Gastroesophageal sphincter (tissue), 4 donors: ENCODE measurements around the gene MAGEB5. TPM values are rescaled to one million over a fixed set of nuclear protein-coding genes. Genes with fewer than 3 reads are reported as not detected.

ENCODE experiments used
- ATAC-seq: fragments of 150-250 bp; one replicate; pipeline ENCODE4 v1.9.1; 2016; ENCODE audit warnings: mild to moderate bottlenecking, moderate library complexity
- H3K27ac ChIP-seq, 4 donors: fragments of 200-600 bp; sonication (generic) in 3 of 4; 1 replicate in 3 of 4; 2 replicates in 1 of 4; pipeline ENCODE4 v1.5.1; 2016 to 2019
- H3K27me3 ChIP-seq: fragments of 200-600 bp; sonication (generic); one replicate; pipeline ENCODE4 v1.5.1; 2019
- H3K36me3 ChIP-seq, 2 donors: fragments of 200-600 bp; sonication (generic); one replicate each; pipeline ENCODE4 v1.5.1; 2019; ENCODE audit warnings: control low read depth in 1 of 2
- H3K4me1 ChIP-seq, 3 donors: fragments of 200-600 bp; sonication (generic); 1 replicate in 2 of 3; 2 replicates in 1 of 3; pipeline ENCODE4 v1.5.1; 2016 to 2019; ENCODE audit warnings: control low read depth in 2 of 3
- H3K4me3 ChIP-seq, 2 donors: fragments of 200-600 bp; sonication (generic); one replicate each; pipeline ENCODE4 v1.5.1; 2019; ENCODE audit warnings: mild to moderate bottlenecking in 1 of 2, moderate library complexity in 1 of 2
- H3K9me3 ChIP-seq, 3 donors: fragments of 200-600 bp; sonication (generic); one replicate each; pipeline ENCODE4 v1.5.1; 2017 to 2019; ENCODE audit warnings: control low read depth in 2 of 3
- EP300 ChIP-seq: sonication (generic); formaldehyde crosslinking; IDR thresholded peaks from one replicate; pipeline ENCODE4 v1.6.1; 2017; ENCODE audit warnings: antibody characterized with exemption, mild to moderate bottlenecking
- POLR2A ChIP-seq, 2 donors: fragments of 450-650 bp; IDR thresholded peaks; one replicate each; pipeline ENCODE4 v1.6.1; 2017; ENCODE audit warnings: antibody characterized with exemption in 2 of 2, mild to moderate bottlenecking in 2 of 2, moderate library complexity in 1 of 2
- POLR2AphosphoS5 ChIP-seq: sonication (generic); formaldehyde crosslinking; IDR thresholded peaks from one replicate; pipeline ENCODE4 v1.6.1; 2017; ENCODE audit warnings: antibody characterized with exemption
- WGBS, 2 donors: methylation state at CpG; one replicate each; pipeline ENCODE4 v1.1.5; 2018; ENCODE audit warnings: low coverage in 1 of 2; 5-methylcytosine and 5-hydroxymethylcytosine counted together
- total RNA-seq, 4 donors: library from RNA; depleted of rRNA; stranded (reverse); fragments of >200 nt; gene quantifications; one replicate each; pipeline ENCODE4 v1.1.0, GENCODE V29; 2016
- TF ChIP-seq, protein P1 (sequence below), 4 experiments: fragments of 200-600 bp in 2 of 4; fragments of 450-650 bp in 2 of 4; sonication (generic) in 1 of 4; IDR thresholded peaks; one replicate each; pipeline ENCODE4 v1.5.1; 2017 to 2019; ENCODE audit warnings: antibody characterized with exemption in 4 of 4, mild to moderate bottlenecking in 2 of 4, moderate library complexity in 2 of 4

Gene MAGEB5
- total RNA-seq, 4 donors from 2014 or later, result not detected

DNA sequence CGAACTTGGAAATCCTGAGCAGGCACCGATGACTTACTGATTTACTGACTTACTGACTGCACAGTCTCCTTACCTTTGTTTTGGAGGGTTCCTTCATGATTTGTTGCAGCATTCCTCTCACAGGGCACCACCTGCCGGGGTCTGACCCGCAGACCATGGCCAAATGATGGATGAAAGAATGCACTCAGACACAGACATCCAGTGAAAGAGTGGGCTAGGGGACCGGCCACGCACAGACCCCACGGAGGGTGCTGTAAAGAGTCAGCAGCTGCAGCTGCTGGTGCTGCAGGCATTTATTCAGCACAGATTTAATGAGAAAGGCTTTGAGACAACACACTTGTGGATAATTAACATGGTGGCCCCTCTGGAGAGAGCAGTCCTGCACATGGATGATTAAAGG, 3.4 kb downstream of the MAGEB5 start:
- ATAC-seq, result no peak
- WGBS, 2 donors, result 45 to 60% methylated on average over 1 to 2 of the region's 7 CpGs
- H3K36me3 ChIP-seq, result no peaks in the 10 kb centered on the region
- TF ChIP-seq POLR2A (IDR thresholded peaks at IDR 0.05) (no peak), POLR2AphosphoS5 (no peak), EP300 (no peak)
- TF ChIP-seq, protein P1, sequence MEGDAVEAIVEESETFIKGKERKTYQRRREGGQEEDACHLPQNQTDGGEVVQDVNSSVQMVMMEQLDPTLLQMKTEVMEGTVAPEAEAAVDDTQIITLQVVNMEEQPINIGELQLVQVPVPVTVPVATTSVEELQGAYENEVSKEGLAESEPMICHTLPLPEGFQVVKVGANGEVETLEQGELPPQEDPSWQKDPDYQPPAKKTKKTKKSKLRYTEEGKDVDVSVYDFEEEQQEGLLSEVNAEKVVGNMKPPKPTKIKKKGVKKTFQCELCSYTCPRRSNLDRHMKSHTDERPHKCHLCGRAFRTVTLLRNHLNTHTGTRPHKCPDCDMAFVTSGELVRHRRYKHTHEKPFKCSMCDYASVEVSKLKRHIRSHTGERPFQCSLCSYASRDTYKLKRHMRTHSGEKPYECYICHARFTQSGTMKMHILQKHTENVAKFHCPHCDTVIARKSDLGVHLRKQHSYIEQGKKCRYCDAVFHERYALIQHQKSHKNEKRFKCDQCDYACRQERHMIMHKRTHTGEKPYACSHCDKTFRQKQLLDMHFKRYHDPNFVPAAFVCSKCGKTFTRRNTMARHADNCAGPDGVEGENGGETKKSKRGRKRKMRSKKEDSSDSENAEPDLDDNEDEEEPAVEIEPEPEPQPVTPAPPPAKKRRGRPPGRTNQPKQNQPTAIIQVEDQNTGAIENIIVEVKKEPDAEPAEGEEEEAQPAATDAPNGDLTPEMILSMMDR (IDR thresholded peaks at IDR 0.05), result no peak
- no peak overlapping the region for H3K4me3 ChIP-seq
- H3K9me3 ChIP-seq, result no peaks in the 10 kb centered on the region
- no peak overlapping the region for H3K27ac ChIP-seq
- no peaks in the 10 kb centered on the region for H3K27me3 ChIP-seq
- H3K4me1 ChIP-seq, result no peaks in the 10 kb centered on the region

DNA sequence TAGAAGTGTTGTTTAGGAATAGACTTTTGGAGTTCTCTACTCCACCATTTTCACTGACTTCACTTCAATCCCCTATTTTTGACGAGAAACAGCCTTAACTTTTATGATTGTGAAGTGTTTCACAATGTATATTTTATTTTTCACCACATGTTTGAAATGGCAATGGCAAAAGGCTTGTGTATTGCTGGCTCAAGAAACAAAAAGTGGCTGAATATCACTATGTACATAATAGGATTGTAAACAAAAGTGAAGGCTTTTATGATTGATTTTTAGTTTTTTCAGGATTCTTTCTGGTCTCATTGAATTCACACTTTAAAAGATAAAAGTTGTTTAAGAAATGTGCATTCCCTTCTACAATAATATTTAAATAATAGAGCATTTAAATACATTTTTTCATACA, 18.2 kb downstream of the MAGEB5 start:
- WGBS, 2 donors, result 40 to 43% methylated on average over 1 of the region's 1 CpG
- no peak for ATAC-seq

GRCh38 chrX:26253526-26253925, 37.6 kb downstream of the MAGEB5 start:
- no peak for ATAC-seq
- Histone ChIP-seq H3K4me3 (no peak overlapping the region), H3K27ac (no peak overlapping the region), H3K4me1 (no peaks in the 10 kb centered on the region), H3K9me3 (no peaks in the 10 kb centered on the region), H3K27me3 (no peaks in the 10 kb centered on the region), H3K36me3 (no peaks in the 10 kb centered on the region)
- TF ChIP-seq POLR2AphosphoS5, result no peak
- TF ChIP-seq POLR2A (IDR thresholded peaks at IDR 0.05), result no peak
- no peak for TF ChIP-seq EP300
- WGBS, 2 donors, result 59 to 69% methylated on average over 3 of the region's 3 CpGs

More for the DNA sequence above, 18.2 kb downstream of the MAGEB5 start:
- Histone ChIP-seq H3K9me3 (no peaks in the 10 kb centered on the region), H3K36me3 (no peaks in the 10 kb centered on the region), H3K4me3 (no peak overlapping the region), H3K4me1 (no peaks in the 10 kb centered on the region), H3K27me3 (no peaks in the 10 kb centered on the region), H3K27ac (no peak overlapping the region)
- TF ChIP-seq POLR2AphosphoS5, result no peak
- TF ChIP-seq EP300, result no peak
- TF ChIP-seq POLR2A (IDR thresholded peaks at IDR 0.05), result no peak
- TF ChIP-seq, protein P1 (IDR thresholded peaks at IDR 0.05), result no peak

DNA sequence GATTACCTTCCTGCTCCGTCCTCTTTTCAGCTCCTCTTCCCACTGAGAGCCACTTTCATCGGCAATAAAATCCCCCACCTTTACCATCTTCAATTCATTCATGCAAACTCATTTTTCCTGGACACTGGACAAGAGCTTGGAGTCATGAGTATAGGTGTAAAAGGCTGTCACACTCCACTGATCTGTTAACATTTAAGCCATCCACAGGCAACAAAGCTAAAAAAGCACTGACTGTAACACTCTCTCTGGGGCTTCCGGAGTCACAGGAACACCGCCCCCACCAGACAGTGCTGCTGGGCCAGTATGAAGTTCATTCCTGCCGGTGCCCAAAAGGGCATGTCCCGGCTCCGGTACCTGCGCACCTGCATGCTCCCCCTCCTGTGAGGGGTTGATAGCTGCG, 38.5 kb downstream of the MAGEB5 start:
- no peak for ATAC-seq
- no peaks in the 10 kb centered on the region for H3K9me3 ChIP-seq
- WGBS, 2 donors, result 67 to 73% methylated on average over 2 of the region's 9 CpGs

GRCh38 chrX:26262121-26262523, 46.2 kb downstream of the MAGEB5 start:
- Histone ChIP-seq H3K36me3 (no peaks in the 10 kb centered on the region), H3K27ac (no peak overlapping the region), H3K27me3 (no peaks in the 10 kb centered on the region), H3K9me3 (no peaks in the 10 kb centered on the region), H3K4me3 (no peak overlapping the region), H3K4me1 (no peaks in the 10 kb centered on the region)
- ATAC-seq, result no peak
- TF ChIP-seq POLR2A (IDR thresholded peaks at IDR 0.05), result no peak
- no peak for TF ChIP-seq POLR2AphosphoS5
- TF ChIP-seq EP300, result no peak
- TF ChIP-seq, protein P1 (IDR thresholded peaks at IDR 0.05), result no peak
- WGBS, 2 donors, result 56% methylated on average over 1 of the region's 5 CpGs; no CpG with 5 or more reads in 1 of the 2 donors

More for the DNA sequence above, 38.5 kb downstream of the MAGEB5 start:
- Histone ChIP-seq H3K27ac (no peak overlapping the region), H3K4me1 (no peaks in the 10 kb centered on the region), H3K27me3 (no peaks in the 10 kb centered on the region), H3K4me3 (no peak overlapping the region), H3K36me3 (no peaks in the 10 kb centered on the region)
- TF ChIP-seq EP300, result no peak
- TF ChIP-seq, protein P1 (IDR thresholded peaks at IDR 0.05), result no peak
- no peak for TF ChIP-seq POLR2AphosphoS5
- no peak for TF ChIP-seq POLR2A (IDR thresholded peaks at IDR 0.05)

Other genes with a start within 250 kb of the MAGEB5 start
- not detected for gene MAGEB18, start 77.8 kb upstream of the MAGEB5 start, total RNA-seq
- not detected for gene MAGEB6B, start 55.6 kb upstream of the MAGEB5 start, total RNA-seq
- gene MAGEB6, start 23.7 kb upstream of the MAGEB5 start, total RNA-seq, result not detected